Keratinocyte (primary cell): ENCODE results near the gene MAPK7. TPM values are rescaled to one million over a fixed set of nuclear protein-coding genes. Genes with fewer than 3 reads are reported as not detected.

Experiments
- DNase-seq: peaks from one replicate; pipeline ENCODE4 v3.0.0-alpha.2; 2011; ENCODE audit warnings: low read depth, missing footprints, low spot score
- FAIRE-seq: peaks from 2 replicates; lab custom pipeline; 2011; peaks lifted over from hg19 to GRCh38; lab: Jason Lieb, UNC
- H2AFZ ChIP-seq: 2 replicates; pipeline ENCODE4 v1.6.0; 2012; ENCODE audit warnings: low read length, control low read depth, inconsistent platforms; ENCODE audit not compliant: control insufficient read depth
- H3K27ac ChIP-seq: 2 replicates; pipeline ENCODE4 v1.5.1; 2011; ENCODE audit warnings: low read length; ENCODE audit not compliant: control insufficient read depth, insufficient read depth
- H3K27me3 ChIP-seq: 3 replicates; pipeline ENCODE4 v1.6.0; 2011; ENCODE audit warnings: low read length; ENCODE audit not compliant: control insufficient read depth, insufficient read depth; ENCODE audit errors: extremely low read depth
- H3K36me3 ChIP-seq, 2 experiments: 2 replicates in 1 of 2; 3 replicates in 1 of 2; pipeline ENCODE4 v1.5.1; 2011; ENCODE audit warnings: low read length in 2 of 2, mild to moderate bottlenecking in 1 of 2; ENCODE audit not compliant: control insufficient read depth in 2 of 2, insufficient read depth in 2 of 2; ENCODE audit errors: extremely low read depth in 1 of 2
- H3K4me1 ChIP-seq: 3 replicates; pipeline ENCODE4 v1.5.1; 2011; ENCODE audit warnings: low read length; ENCODE audit not compliant: control insufficient read depth, insufficient read depth; ENCODE audit errors: extremely low read depth
- H3K4me2 ChIP-seq: 3 replicates; pipeline ENCODE4 v1.6.0; 2011; ENCODE audit warnings: low read depth, low read length; ENCODE audit not compliant: control insufficient read depth, insufficient read depth; ENCODE audit errors: extremely low read depth
- H3K4me3 ChIP-seq, 3 experiments: fragments of 200-600 bp in 1 of 3; sonication (generic) in 1 of 3; 2 replicates in 2 of 3; 3 replicates in 1 of 3; pipeline ENCODE4 v1.5.1; 2011 to 2016; ENCODE audit warnings: low read length in 3 of 3, mild to moderate bottlenecking in 3 of 3, control low read depth in 2 of 3, inconsistent platforms in 1 of 3, low read depth in 1 of 3, mixed read lengths in 1 of 3, mixed run types in 1 of 3, moderate library complexity in 1 of 3; ENCODE audit not compliant: control insufficient read depth in 2 of 3, insufficient read depth in 2 of 3; ENCODE audit errors: extremely low read depth in 1 of 3
- H3K79me2 ChIP-seq: 2 replicates; pipeline ENCODE4 v1.6.0; 2012; ENCODE audit warnings: low read length; ENCODE audit not compliant: control insufficient read depth, insufficient read depth
- H3K9ac ChIP-seq: 3 replicates; pipeline ENCODE4 v1.6.0; 2011; ENCODE audit warnings: low read length; ENCODE audit not compliant: control insufficient read depth, insufficient read depth; ENCODE audit errors: extremely low read depth
- H3K9me1 ChIP-seq: 3 replicates; pipeline ENCODE4 v1.6.0; 2011; ENCODE audit warnings: low read length; ENCODE audit not compliant: control insufficient read depth, insufficient read depth; ENCODE audit errors: extremely low read depth
- H3K9me3 ChIP-seq: 2 replicates; pipeline ENCODE4 v1.5.1; 2012; ENCODE audit warnings: low read depth, low read length; ENCODE audit not compliant: control insufficient read depth
- H4K20me1 ChIP-seq: 3 replicates; pipeline ENCODE4 v1.6.0; 2011; ENCODE audit warnings: low read length; ENCODE audit not compliant: control insufficient read depth, insufficient read depth; ENCODE audit errors: extremely low read depth
- CTCF ChIP-seq, 3 experiments: IDR thresholded peaks in 1 of 3; conservative IDR thresholded peaks in 1 of 3; optimal IDR thresholded peaks in 1 of 3; 2 replicates in 2 of 3; 3 replicates in 1 of 3; pipeline versions ENCODE3 to v1.5.1; 2011; ENCODE audit warnings: low read length in 3 of 3, mild to moderate bottlenecking in 3 of 3, moderate library complexity in 2 of 3, control low read depth in 1 of 3, inconsistent platforms in 1 of 3; ENCODE audit not compliant: insufficient read depth in 2 of 3; ENCODE audit errors: extremely low read depth in 1 of 3
- EZH2 ChIP-seq: IDR thresholded peaks from one replicate; pipeline ENCODE4 v1.6.1; 2012; ENCODE audit warnings: inconsistent platforms, mild to moderate bottlenecking, low read length, moderate library complexity
- dilution Hi-C: fragments of 300-500 bp; cut with MboI; formaldehyde crosslinking; loops from one replicate; pipeline ENCODE4 v1.7.0; 2020; ENCODE audit warnings: low sequenced_read_pairs; ENCODE audit not compliant: extremely low pct_ligation_motif_present
- polyA plus RNA-seq, 5 experiments: library from polyadenylated mRNA; depleted of rRNA in 3 of 5; stranded (reverse) in 3 of 5; stranded (forward) in 1 of 5; unstranded in 1 of 5; fragments of >200 nt; gene quantifications; 1 replicate in 1 of 5; 2 replicates in 3 of 5; 3 replicates in 1 of 5; pipeline versions ENCODE4 v1.2.1 to v1.2.3, GENCODE V29; 2011 to 2012; ENCODE audit warnings: missing spikeins in 2 of 5, low read depth in 1 of 5, low replicate concordance in 1 of 5

MAPK7 gene
- polyA plus RNA-seq, 1 donor (not counting 4 experiments of a cell fraction or from before 2014, with no cell fraction given), result 4.3 TPM

GRCh38 chr17:19410875-19411620 lies 32.8 kb downstream of the MAPK7 start, which contains the start of gene RNF112:
TSS of gene RNF112 (plus strand) at chr17:19411232. CDS start at chr17:19411409, 177 bp downstream.
- Histone ChIP-seq H3K9me3 (no peaks in the 10 kb centered on the region), H3K4me2 (peak within 1 kb of the TSS; percentile 55), H3K36me3 (no peaks in the 10 kb centered on the region), H3K9ac (no peak within 1 kb of the TSS), H2AFZ (no peak within 1 kb of the TSS), H3K27ac (no peak within 1 kb of the TSS), H3K4me1 (peaks cover 14% of the 10 kb centered on the region), H3K79me2 (no peaks in the 10 kb centered on the region), H3K9me1 (peaks cover 2% of the 10 kb centered on the region), H3K4me3 (no peak within 1 kb of the TSS), H4K20me1 (no peaks in the 10 kb centered on the region), H3K27me3 (peaks cover 7% of the 10 kb centered on the region)
- no peak for FAIRE-seq
- TF ChIP-seq EZH2 (no peak), CTCF (optimal IDR thresholded peaks at IDR 0.05 in 1 of 3, IDR thresholded peaks at IDR 0.05 in 1 of 3, conservative IDR thresholded peaks at IDR 0.05 in 1 of 3; ENCODE audit: extremely low read depth in 1 of 3, insufficient read depth in 2 of 3, low read length in 3 of 3) (no peak)
- DNase-seq, result no peak
- dilution Hi-C loops, result no loop called here

GRCh38 chr17:19411631-19412030 lies 33.3 kb downstream of the MAPK7 start:
- DNase-seq, result no peak
- Histone ChIP-seq H4K20me1 (no peaks in the 10 kb centered on the region), H2AFZ (no peak overlapping the region), H3K27ac (no peak overlapping the region), H3K9me3 (no peaks in the 10 kb centered on the region), H3K4me3 (no peak overlapping the region), H3K79me2 (no peaks in the 10 kb centered on the region), H3K36me3 (no peaks in the 10 kb centered on the region), H3K4me2 (no peak overlapping the region), H3K27me3 (peaks cover 11% of the 10 kb centered on the region), H3K9ac (no peak overlapping the region), H3K9me1 (peaks cover 2% of the 10 kb centered on the region), H3K4me1 (peaks cover 14% of the 10 kb centered on the region)
- no peak for TF ChIP-seq CTCF (optimal IDR thresholded peaks at IDR 0.05 in 1 of 3, IDR thresholded peaks at IDR 0.05 in 1 of 3, conservative IDR thresholded peaks at IDR 0.05 in 1 of 3; ENCODE audit: extremely low read depth in 1 of 3, insufficient read depth in 2 of 3, low read length in 3 of 3)
- no peak for TF ChIP-seq EZH2
- FAIRE-seq, result no peak
- dilution Hi-C loops, result no loop called here
